ENCODE data around the gene ENOX1. TPM values are rescaled to one million over a fixed set of nuclear protein-coding genes. Genes with fewer than 3 reads are reported as not detected.

ENOX1 gene
- polyA plus RNA-seq, 1 donor: 8.2 TPM

Other genes starting within 250 kb of the ENOX1 start
- gene CCDC122, start 92.8 kb upstream of the ENOX1 start, polyA plus RNA-seq (ENCODE audit: insufficient read length): 1.7 TPM
- gene LACC1, start 92.9 kb upstream of the ENOX1 start, polyA plus RNA-seq (ENCODE audit: insufficient read length): 1.6 TPM

Measured in forelimb muscle (tissue), 1 donor.